MCF 10A (cell line): ENCODE results near the gene SLC25A52. TPM values are rescaled to one million over a fixed set of nuclear protein-coding genes. Genes with fewer than 3 reads are reported as not detected.

Source experiments
- BruUV-seq: library from RNA; stranded (reverse); fragments of 400-500 nt; replicated peaks from 2 replicates; lab custom pipeline; 2021; lab: Mats Ljungman, UMichigan
- CTCF ChIA-PET: fragments of 300-600 bp; sonication (Branson Sonifier 250); formaldehyde crosslinking; extraction: SDS; loops from one replicate; lab custom pipeline; 2021; ENCODE audit warnings: antibody characterized with exemption, inconsistent platforms; lab: Yijun Ruan, JAX
- POLR2A ChIA-PET: fragments of 300-600, 350-650 bp; sonication (Branson Sonifier 250); formaldehyde crosslinking; extraction: SDS; loops from one replicate; lab custom pipeline; 2020; ENCODE audit warnings: antibody characterized with exemption, inconsistent platforms; lab: Yijun Ruan, JAX
- DNase-seq: peaks from one replicate; pipeline ENCODE4 v3.0.0-alpha.2; 2018; ENCODE audit not compliant: unreplicated experiment
- H3K27ac Mint-ChIP-seq: one replicate; pipeline ENCODE4 v1.8.0; 2022; ENCODE audit warnings: mild to moderate bottlenecking, low read depth, mixed read lengths; ENCODE audit not compliant: unreplicated experiment
- H3K27me3 Mint-ChIP-seq: one replicate; pipeline ENCODE4 v1.8.0; 2022; ENCODE audit warnings: mixed read lengths; ENCODE audit not compliant: insufficient read depth, unreplicated experiment
- H3K36me3 Mint-ChIP-seq: one replicate; pipeline ENCODE4 v1.8.0; 2022; ENCODE audit warnings: mild to moderate bottlenecking, moderate library complexity, mixed read lengths; ENCODE audit not compliant: insufficient read depth, unreplicated experiment
- H3K4me1 Mint-ChIP-seq: one replicate; pipeline ENCODE4 v1.8.0; 2022; ENCODE audit warnings: mixed read lengths; ENCODE audit not compliant: insufficient read depth, unreplicated experiment
- H3K4me3 Mint-ChIP-seq: one replicate; pipeline ENCODE4 v1.8.0; 2022; ENCODE audit warnings: mild to moderate bottlenecking, moderate library complexity, mixed read lengths; ENCODE audit not compliant: unreplicated experiment
- H3K9me3 Mint-ChIP-seq: one replicate; pipeline ENCODE4 v1.8.0; 2022; ENCODE audit warnings: mixed read lengths; ENCODE audit not compliant: unreplicated experiment
- intact Hi-C: fragments of 100-400 bp; cut with micrococcal nuclease; formaldehyde crosslinking; loops from 2 replicates; pipeline ENCODE4 v1.14.1; 2022
- total RNA-seq: library from RNA; stranded (reverse); gene quantifications from 2 replicates; pipeline ENCODE4 v1.2.3, GENCODE V29; 2022
- TF ChIP-seq, protein P1 (sequence below): fragments of 200-600 bp; IDR thresholded peaks from one replicate; pipeline ENCODE4 v1.8.0; 2022; ENCODE audit warnings: antibody characterized with exemption, mild to moderate bottlenecking; ENCODE audit not compliant: unreplicated experiment

Gene SLC25A52
- total RNA-seq, 1 experiment from 2014 or later: not detected

DNA sequence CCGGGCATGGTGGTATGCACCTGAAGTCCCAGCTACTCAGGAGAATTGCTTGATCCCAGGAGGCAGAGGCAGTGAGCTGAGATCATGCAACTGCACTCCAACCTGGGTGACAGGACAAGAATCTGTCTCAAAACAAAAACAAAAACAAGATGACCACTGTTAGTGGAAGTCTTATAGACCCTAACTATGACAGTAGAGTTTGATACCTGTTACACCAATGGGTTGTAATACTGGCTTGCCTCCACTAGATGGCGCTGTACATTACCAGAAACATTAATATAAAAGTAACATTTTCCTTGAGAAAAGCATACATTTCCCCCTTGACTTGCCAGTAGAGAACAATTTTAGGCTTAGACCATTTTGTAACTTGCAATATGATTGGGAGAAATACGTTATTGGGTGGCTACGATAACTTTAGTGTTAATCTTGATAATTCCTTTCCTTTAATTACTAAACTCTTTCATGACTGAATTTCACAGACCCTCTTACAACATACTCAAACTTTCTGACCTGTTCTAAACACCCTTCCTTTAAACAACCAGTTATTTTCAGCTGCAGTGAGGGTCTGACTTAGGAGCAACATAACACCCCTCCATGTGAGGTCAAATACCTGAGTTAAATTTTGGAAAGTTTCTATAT lies 19.5 kb downstream of the SLC25A52 start:
- TF ChIP-seq, protein P1, sequence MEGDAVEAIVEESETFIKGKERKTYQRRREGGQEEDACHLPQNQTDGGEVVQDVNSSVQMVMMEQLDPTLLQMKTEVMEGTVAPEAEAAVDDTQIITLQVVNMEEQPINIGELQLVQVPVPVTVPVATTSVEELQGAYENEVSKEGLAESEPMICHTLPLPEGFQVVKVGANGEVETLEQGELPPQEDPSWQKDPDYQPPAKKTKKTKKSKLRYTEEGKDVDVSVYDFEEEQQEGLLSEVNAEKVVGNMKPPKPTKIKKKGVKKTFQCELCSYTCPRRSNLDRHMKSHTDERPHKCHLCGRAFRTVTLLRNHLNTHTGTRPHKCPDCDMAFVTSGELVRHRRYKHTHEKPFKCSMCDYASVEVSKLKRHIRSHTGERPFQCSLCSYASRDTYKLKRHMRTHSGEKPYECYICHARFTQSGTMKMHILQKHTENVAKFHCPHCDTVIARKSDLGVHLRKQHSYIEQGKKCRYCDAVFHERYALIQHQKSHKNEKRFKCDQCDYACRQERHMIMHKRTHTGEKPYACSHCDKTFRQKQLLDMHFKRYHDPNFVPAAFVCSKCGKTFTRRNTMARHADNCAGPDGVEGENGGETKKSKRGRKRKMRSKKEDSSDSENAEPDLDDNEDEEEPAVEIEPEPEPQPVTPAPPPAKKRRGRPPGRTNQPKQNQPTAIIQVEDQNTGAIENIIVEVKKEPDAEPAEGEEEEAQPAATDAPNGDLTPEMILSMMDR: peak; percentile 81
- Mint-ChIP-seq H3K4me1 (no peaks in the 10 kb centered on the region), H3K27me3 (no peaks in the 10 kb centered on the region), H3K36me3 (no peaks in the 10 kb centered on the region), H3K27ac (no peak overlapping the region), H3K4me3 (no peak overlapping the region), H3K9me3 (peaks cover 8% of the 10 kb centered on the region)
- peak; percentile 59 for DNase-seq
- no TSS peak for BruUV-seq
- CTCF ChIA-PET: interaction anchor here (0.5 to 3.7 kb wide), 15 partner anchors 10 to 685 kb away, joined by 3 to 28 read pairs (median 3); no protein-coding TSS in a partner anchor
- intact Hi-C loops: loop anchor here (1.0 to 10.0 kb wide), 4 partner anchors 78 to 334 kb away; no protein-coding TSS in a partner anchor
- POLR2A ChIA-PET: no interaction called here

DNA sequence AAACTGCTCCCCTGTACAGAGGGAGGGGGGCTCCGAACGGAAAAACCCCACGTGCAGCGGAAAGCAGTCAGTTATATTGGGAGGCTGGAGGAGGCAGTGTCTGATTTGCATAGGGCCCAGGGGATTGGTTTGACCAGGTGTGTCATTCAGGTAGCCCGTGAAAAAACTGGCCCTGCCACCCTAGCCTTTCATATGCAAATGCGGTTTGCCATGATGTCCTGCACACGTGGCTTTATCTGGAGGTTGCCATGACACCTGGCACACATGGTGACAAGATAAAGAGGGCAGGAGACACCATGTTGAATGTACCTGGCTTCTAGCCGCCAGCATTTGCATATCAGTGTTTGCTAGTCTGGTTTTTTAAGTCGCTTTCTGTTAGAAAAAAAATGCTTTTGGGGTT lies 20.5 kb downstream of the SLC25A52 start:
- no peaks in the 10 kb centered on the region for H3K27me3 Mint-ChIP-seq
- peaks cover 8% of the 10 kb centered on the region for H3K9me3 Mint-ChIP-seq
- H3K4me3 Mint-ChIP-seq: no peak overlapping the region
- intact Hi-C loops: loop anchor here (2.0 to 10.0 kb wide), 2 partner anchors 217 to 335 kb away; no protein-coding TSS in a partner anchor
- CTCF ChIA-PET: no interaction called here
- no peaks in the 10 kb centered on the region for H3K4me1 Mint-ChIP-seq
- POLR2A ChIA-PET: no interaction called here
- no TSS peak for BruUV-seq
- H3K36me3 Mint-ChIP-seq: no peaks in the 10 kb centered on the region
- no peak for DNase-seq
- no peak overlapping the region for H3K27ac Mint-ChIP-seq
- TF ChIP-seq, protein P1: no peak

DNA sequence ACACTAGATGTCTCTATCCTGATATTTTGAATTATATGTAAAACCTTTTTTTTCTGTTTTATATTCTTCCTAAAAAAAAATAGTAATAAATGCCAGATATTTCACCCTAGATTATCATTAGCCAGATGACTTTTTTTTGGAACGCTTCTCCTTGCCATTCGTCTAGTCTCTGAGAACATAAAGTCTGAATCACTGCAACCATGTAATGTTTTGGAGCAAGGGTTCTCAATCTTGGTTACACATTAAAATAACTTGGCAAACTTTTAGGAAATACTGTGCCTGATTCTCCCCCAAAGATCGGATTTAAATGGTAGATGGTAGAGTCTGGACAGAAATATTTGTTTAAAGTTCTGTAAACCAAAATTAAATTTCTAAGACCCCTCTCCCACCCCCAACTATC lies 21.0 kb downstream of the SLC25A52 start:
- H3K36me3 Mint-ChIP-seq: no peaks in the 10 kb centered on the region
- CTCF ChIA-PET: no interaction called here

More for the DNA sequence above, 21.0 kb downstream of the SLC25A52 start:
- POLR2A ChIA-PET: no interaction called here
- Mint-ChIP-seq H3K9me3 (peaks cover 8% of the 10 kb centered on the region), H3K27me3 (no peaks in the 10 kb centered on the region), H3K27ac (no peak overlapping the region), H3K4me3 (no peak overlapping the region), H3K4me1 (no peaks in the 10 kb centered on the region)
- intact Hi-C loops: loop anchor here (2.0 to 10.0 kb wide), 2 partner anchors 217 to 335 kb away; no protein-coding TSS in a partner anchor
- TF ChIP-seq, protein P1: no peak
- no peak for DNase-seq
- BruUV-seq: no TSS peak
